DMS 273 treated with DMSO at 0.1 percent for 48 hours (cell line): ENCODE measurements around the gene GPR85.
"Not testable (repeated sequence)": the region's sequence is repeated elsewhere in the genome, so short reads cannot be mapped to it uniquely, and the experiment has no call there.

Source experiments
- DNase-seq: peaks from one replicate; lab custom pipeline; 2025; lab: John Stamatoyannopoulos, UW

Gene GPR85

GRCh38 chr7:113086431-113086888, at the start of gene GPR85:
TSS of gene GPR85 (minus strand) at chr7:113086827. CDS start at chr7:113084721, 2,106 bp downstream.
- no peak for DNase-seq

- no peak for DNase-seq
Observed at GRCh38 chr7:113134025-113134424, 47.4 kb upstream of the GPR85 start.

GRCh38 chr7:113131367-113131766, 44.7 kb upstream of the GPR85 start:
- DNase-seq, result no peak

DNA sequence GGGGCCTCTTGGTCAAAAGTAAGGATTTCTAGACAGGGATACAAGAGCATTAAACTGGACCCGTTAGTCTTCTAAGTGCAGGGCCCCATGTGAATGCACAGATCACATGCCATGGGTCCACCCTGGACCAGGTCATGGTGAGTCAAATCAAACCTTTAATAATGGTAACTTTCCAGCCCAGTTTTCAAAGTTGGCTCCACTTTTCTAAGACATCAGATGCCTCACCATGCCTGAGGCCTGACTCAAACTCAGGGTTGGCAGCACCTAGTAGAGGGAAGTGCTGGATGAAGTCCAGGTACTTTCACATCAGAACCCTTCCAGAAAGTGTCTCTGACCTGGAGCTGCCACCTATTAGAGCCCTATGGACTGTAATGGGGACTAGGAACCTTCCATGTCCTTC, 41.4 kb upstream of the GPR85 start:
- no peak for DNase-seq

GRCh38 chr7:113125728-113126127, 39.1 kb upstream of the GPR85 start:
- DNase-seq, result no peak

GRCh38 chr7:113122744-113123143, 36.1 kb upstream of the GPR85 start:
- DNase-seq, result no peak

DNA sequence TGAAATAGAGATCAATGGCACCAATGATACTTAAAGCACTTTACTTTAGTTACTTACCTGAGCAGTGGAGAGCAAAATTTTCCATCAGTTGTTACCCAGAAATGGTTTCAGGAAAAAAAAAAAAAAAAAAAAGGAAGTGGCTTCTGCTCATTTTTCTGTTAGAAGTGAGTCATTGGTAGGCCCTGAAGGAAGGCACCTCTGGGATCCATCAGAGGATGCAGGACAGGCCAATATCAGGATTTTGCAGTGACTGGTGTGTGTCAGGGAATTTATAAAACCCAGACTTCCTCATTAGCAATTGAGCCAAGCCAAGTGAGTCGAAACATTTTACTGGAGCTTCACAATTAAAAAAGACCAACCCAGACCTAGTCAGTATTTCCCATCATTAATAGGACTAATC, 34.0 kb upstream of the GPR85 start:
- DNase-seq, result no peak

DNA sequence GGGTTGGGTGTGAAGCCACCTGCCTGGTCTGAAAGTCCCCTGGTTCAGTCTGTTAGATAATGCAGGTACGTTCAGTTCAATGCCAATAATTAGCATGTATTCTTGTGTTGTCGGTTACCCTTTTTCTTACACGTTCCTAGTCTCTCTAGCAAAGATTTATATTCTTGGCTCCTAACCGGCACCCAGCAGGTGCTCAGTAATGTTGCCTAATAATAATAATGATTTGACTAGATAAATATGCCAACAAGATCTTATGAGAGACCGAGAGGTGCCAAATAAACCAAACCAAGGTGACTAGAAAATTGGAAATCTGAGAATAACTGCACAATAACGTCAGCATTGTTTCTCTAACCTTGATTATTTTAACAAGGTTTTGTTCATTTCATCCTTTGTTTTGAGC, 32.8 kb upstream of the GPR85 start:
- DNase-seq, result no peak

DNA sequence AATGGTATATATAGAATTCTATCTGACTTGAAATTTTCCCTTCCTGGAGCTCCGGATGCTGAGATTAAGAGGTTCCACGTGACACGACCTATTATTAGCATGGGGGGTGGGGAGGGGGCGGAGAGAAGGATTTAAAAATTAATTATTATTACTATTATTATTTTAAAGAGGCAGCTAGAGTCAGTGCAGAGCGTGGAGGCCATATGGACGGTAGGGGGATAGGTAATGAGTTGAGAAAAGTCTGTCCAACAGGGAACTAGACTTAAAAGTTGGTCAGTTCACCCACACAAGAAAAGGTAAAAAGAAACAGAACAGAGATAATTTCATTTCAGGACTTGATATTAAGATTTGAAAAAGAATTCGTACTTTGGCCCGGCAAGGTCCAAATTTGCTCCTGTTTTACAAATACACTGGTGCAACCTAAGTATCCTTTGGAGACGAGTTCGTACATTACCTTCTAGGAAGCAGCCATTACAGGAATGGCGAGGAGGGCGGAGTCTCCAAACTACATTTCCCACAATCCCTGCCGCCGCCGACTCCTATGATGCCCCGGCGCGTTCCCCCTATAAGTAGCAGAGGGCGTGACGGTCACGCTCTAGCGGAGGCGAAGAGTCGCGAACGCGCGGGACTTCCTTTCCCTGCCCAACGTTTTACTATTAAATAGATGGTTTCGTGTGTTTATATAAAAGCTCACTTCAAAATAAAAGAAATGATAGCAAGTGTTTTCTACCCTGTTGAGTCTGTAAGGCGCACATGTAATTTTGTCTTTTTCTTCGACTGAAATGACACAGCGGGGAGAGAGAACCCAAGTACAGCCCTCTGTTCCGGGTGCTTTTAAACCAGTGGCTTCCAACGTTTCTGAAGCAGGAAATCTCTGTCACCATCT, 31.7 kb upstream of the GPR85 start, which contains the start of gene SMIM30:
Gene SMIM30 (minus strand): TSS at position 481 of the 886 bp plus-strand sequence. CDS start 976 bp downstream, outside the sequence.
- peak; percentile 88 for DNase-seq

DNA sequence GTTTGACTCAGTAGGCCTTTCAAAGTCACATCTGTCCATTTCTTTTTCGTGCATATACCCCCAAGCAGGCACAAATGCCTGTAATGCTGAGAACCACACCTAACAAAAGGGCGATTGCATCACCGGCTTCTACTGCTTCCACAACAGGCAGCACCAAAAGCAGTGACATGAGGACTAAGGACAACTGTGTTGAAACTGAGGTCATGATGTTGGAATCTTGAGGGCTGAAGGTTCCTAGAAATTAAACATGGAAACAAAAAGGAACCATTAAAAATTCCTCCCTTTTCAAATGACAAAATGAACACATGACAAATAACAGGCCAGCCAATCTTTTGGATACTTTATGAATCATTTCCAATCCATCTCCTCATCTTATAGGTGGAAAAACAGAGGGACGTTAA, 30.7 kb upstream of the GPR85 start:
- not testable (repeated sequence) for DNase-seq

GRCh38 chr7:113113912-113114311, 27.3 kb upstream of the GPR85 start:
- no peak for DNase-seq

DNA sequence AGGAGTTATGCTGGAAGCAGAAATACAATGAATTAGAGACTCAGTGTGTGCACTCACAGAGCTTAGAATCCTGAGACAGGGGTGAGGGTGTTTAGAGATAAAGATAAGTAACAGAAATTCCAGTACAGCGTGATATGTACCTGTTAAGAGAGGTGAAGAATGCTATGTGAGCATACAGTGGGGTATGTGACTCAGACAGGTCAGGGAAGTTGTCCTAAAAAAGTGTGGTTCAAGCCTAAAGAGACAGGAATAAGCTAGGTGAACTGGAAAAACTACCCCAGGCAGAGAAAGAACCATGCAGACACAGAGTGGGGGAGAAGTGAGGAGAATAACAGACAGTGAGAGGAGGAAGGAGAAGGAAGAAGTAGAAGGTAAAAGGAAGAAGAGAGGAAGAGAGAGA, 23.1 kb upstream of the GPR85 start:
- no peak for DNase-seq

DNA sequence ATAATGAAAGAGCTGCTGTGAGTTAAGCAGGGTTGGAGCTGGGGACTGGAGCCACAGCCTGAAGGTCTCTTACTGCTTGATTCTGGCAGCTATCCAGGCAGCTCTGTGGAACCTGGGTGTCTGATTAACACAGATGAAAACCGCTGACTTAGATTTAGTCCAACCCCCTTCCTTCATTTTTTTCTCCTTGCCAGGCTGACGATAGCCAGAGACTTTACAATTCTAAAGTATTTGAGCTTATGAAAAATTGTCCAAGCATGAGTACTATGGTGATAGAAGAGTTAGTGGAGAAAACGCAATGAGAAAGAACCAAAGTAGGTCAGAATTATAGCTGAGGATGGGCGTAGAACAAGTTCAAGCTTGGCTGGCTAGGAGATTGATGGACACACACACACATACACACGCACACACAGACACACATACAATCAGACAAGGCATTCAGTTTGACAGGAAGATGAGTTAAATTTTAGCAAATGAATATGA, 13.5 kb upstream of the GPR85 start:
- DNase-seq, result no peak

GRCh38 chr7:113099284-113099919, 12.8 kb upstream of the GPR85 start:
- DNase-seq, result no peak

GRCh38 chr7:113094517-113095249, 8.1 kb upstream of the GPR85 start:
- DNase-seq, result no peak

DNA sequence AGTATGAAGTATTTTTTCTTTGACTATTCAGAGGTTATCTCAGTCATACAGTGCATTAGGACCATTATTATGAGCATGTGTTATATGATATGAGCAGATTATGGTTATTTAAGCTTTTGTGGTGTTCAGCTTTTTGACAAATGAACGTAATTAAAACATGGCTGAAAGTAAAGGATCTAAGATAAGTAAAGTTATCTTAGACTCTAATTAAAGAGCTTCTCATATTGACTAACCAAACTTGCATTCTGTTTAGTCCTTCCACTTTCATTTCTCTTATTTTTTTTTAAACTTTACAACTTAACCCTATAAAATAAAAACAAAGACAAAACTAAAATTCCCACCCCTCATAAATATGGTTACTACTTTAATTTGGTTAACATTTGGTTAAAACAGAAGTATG, 6.9 kb upstream of the GPR85 start:
- DNase-seq, result no peak

GRCh38 chr7:113092762-113093161, 6.1 kb upstream of the GPR85 start:
- DNase-seq, result no peak

GRCh38 chr7:113087071-113087998, 708 bp upstream of the GPR85 start:
- peak; percentile 35 for DNase-seq

- DNase-seq, result no peak
Observed at GRCh38 chr7:113085781-113086390, 741 bp downstream of the GPR85 start.

GRCh38 chr7:113084496-113085172, 2.0 kb downstream of the GPR85 start:
- DNase-seq, result no peak
